ENCODE measurements around the gene PDE2A.

DNA sequence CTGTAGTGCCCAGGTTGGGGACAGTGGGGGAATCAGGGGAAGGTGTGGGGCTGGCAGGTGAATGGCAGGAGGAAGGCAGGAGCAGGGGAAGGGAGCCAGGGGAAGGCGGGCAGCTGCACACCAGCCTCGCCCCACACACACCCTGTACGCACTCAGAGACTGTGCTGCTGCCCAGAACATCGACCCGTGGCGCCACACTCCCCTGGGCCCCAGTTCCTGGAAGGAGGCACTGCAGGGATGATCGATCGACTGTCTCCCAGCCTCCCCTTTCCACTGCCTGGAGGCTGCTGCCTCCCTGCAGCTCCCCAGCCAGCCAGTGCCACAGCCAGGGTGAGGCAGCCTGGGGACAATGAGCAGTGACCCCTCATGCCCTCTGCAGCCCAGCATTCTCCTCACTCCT lies 19.2 kb downstream of the PDE2A start:
- TF ChIP-seq, protein P1, sequence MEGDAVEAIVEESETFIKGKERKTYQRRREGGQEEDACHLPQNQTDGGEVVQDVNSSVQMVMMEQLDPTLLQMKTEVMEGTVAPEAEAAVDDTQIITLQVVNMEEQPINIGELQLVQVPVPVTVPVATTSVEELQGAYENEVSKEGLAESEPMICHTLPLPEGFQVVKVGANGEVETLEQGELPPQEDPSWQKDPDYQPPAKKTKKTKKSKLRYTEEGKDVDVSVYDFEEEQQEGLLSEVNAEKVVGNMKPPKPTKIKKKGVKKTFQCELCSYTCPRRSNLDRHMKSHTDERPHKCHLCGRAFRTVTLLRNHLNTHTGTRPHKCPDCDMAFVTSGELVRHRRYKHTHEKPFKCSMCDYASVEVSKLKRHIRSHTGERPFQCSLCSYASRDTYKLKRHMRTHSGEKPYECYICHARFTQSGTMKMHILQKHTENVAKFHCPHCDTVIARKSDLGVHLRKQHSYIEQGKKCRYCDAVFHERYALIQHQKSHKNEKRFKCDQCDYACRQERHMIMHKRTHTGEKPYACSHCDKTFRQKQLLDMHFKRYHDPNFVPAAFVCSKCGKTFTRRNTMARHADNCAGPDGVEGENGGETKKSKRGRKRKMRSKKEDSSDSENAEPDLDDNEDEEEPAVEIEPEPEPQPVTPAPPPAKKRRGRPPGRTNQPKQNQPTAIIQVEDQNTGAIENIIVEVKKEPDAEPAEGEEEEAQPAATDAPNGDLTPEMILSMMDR (IDR thresholded peaks at IDR 0.05) = no peak
- TF ChIP-seq EZH2 (IDR thresholded peaks at IDR 0.05; ENCODE audit: borderline replicate concordance, insufficient read depth, low read depth, low read length, poor library complexity, severe bottlenecking) = no peak

Data from B cell (primary cell).